Measurements from ENCODE around the gene CDK15.

CDK15 gene

DNA sequence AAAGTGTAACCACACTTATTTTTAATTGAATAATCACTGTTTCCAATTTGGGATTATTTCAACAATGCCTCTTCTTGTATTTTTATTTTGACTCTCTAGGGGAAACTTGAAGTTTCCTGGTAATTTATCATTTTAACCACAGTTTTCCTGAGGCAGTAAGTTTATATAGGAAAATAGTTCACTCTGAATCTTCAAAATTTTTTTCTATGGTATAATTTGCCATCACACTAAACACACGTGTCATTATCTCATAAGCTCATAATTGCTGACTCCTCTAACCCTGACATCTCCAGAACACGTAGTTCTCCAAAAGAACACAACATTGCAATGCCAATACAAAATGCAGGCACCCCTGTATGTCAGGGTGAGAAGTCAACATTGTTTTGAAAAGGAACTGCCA is 125.1 kb downstream of the CDK15 start:
- Histone ChIP-seq H3K9me2 (ENCODE audit: low read depth, low read length) (no peaks in the 10 kb centered on the region), H4K20me1 (ENCODE audit: insufficient read depth, low read length) (no peaks in the 10 kb centered on the region), H3K4me2 (ENCODE audit: low read length) (no peak overlapping the region), H3F3A (ENCODE audit: insufficient read depth, low read length) (no peaks in the 10 kb centered on the region), H3K36me3 (ENCODE audit: insufficient read depth, low read length) (no peaks in the 10 kb centered on the region), H2AFZ (ENCODE audit: low read length) (no peak overlapping the region), H3K27me3 (ENCODE audit: insufficient read depth, low read length) (no peaks in the 10 kb centered on the region; the same call in 1 of the 2 replicates), H3K79me2 (ENCODE audit: insufficient read depth, low read length) (no peaks in the 10 kb centered on the region), H3K27ac (ENCODE audit: low read depth, low read length, poor library complexity, severe bottlenecking) (no peak overlapping the region), H3K9ac (ENCODE audit: low read length) (no peak overlapping the region), H3K4me3 (ENCODE audit: low read depth, low read length, poor library complexity, severe bottlenecking) (no peak overlapping the region), H3K9me3 (ENCODE audit: low read length) (no peaks in the 10 kb centered on the region), H3K4me1 (ENCODE audit: insufficient read depth, low read length, severe bottlenecking) (no peaks in the 10 kb centered on the region)
- TF ChIP-seq, protein P1, sequence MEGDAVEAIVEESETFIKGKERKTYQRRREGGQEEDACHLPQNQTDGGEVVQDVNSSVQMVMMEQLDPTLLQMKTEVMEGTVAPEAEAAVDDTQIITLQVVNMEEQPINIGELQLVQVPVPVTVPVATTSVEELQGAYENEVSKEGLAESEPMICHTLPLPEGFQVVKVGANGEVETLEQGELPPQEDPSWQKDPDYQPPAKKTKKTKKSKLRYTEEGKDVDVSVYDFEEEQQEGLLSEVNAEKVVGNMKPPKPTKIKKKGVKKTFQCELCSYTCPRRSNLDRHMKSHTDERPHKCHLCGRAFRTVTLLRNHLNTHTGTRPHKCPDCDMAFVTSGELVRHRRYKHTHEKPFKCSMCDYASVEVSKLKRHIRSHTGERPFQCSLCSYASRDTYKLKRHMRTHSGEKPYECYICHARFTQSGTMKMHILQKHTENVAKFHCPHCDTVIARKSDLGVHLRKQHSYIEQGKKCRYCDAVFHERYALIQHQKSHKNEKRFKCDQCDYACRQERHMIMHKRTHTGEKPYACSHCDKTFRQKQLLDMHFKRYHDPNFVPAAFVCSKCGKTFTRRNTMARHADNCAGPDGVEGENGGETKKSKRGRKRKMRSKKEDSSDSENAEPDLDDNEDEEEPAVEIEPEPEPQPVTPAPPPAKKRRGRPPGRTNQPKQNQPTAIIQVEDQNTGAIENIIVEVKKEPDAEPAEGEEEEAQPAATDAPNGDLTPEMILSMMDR (IDR thresholded peaks at IDR 0.05; ENCODE audit: low read length), result no peak
- TF ChIP-seq EZH2 (IDR thresholded peaks at IDR 0.05; ENCODE audit: borderline replicate concordance, low read length), result no peak

DNA sequence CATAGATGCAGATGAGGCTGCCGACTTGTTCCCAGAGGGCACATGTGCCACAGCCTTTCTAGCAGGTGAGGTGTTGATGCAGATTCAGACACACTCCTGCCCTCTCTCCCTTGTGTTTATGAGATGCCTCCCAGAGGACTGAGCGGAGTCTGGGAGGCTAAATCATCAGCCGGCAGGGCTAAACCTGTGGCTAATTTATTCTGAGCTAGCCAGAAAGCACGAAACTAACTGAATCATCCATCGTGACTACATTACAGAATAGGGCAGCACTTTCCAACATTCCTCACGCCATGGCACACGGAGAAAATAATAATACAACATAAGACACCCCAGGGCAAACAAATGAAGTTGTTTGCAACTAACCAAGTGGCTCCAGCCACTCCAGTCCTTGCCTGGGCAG is 125.6 kb downstream of the CDK15 start:
- Histone ChIP-seq H2AFZ (ENCODE audit: low read length) (no peak overlapping the region), H3K79me2 (ENCODE audit: insufficient read depth, low read length) (no peaks in the 10 kb centered on the region), H3F3A (ENCODE audit: insufficient read depth, low read length) (no peaks in the 10 kb centered on the region), H3K4me1 (ENCODE audit: insufficient read depth, low read length, severe bottlenecking) (no peaks in the 10 kb centered on the region), H3K27ac (ENCODE audit: low read depth, low read length, poor library complexity, severe bottlenecking) (no peak overlapping the region), H4K20me1 (ENCODE audit: insufficient read depth, low read length) (no peaks in the 10 kb centered on the region), H3K27me3 (ENCODE audit: insufficient read depth, low read length) (no peaks in the 10 kb centered on the region; the same call in 1 of the 2 replicates), H3K9me2 (ENCODE audit: low read depth, low read length) (no peaks in the 10 kb centered on the region), H3K36me3 (ENCODE audit: insufficient read depth, low read length) (no peaks in the 10 kb centered on the region), H3K4me2 (ENCODE audit: low read length) (no peak overlapping the region), H3K9ac (ENCODE audit: low read length) (no peak overlapping the region), H3K9me3 (ENCODE audit: low read length) (no peaks in the 10 kb centered on the region), H3K4me3 (ENCODE audit: low read depth, low read length, poor library complexity, severe bottlenecking) (no peak overlapping the region)
- TF ChIP-seq, protein P1 (IDR thresholded peaks at IDR 0.05; ENCODE audit: low read length), result no peak
- no peak for TF ChIP-seq EZH2 (IDR thresholded peaks at IDR 0.05; ENCODE audit: borderline replicate concordance, low read length)

DNA sequence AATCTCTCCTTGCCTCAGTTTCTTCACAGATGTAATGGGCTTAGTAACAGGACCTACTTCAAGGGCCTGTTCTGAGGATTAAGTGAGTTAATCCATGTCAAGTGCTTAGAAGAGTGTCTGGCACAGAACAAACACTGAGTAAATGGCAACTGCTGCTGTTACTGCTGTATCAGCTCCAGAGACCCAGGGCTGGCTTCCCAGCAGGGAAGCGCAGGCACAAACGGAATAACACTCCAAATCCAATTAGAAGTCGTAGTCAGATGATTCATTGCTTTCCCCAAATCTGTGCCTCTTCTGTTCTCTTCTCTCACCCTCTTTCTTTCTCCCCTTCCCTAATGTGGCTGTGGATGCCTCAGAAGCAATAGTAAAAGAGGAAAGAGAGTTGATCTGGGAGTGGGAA is 126.2 kb downstream of the CDK15 start:
- Histone ChIP-seq H3K4me2 (ENCODE audit: low read length) (no peak overlapping the region), H4K20me1 (ENCODE audit: insufficient read depth, low read length) (no peaks in the 10 kb centered on the region), H3K36me3 (ENCODE audit: insufficient read depth, low read length) (no peaks in the 10 kb centered on the region)

More for the DNA sequence above, 126.2 kb downstream of the CDK15 start:
- Histone ChIP-seq H3K79me2 (ENCODE audit: insufficient read depth, low read length) (no peaks in the 10 kb centered on the region), H3K27ac (ENCODE audit: low read depth, low read length, poor library complexity, severe bottlenecking) (no peak overlapping the region), H3K4me3 (ENCODE audit: low read depth, low read length, poor library complexity, severe bottlenecking) (no peak overlapping the region), H3K27me3 (ENCODE audit: insufficient read depth, low read length) (no peaks in the 10 kb centered on the region; the same call in 1 of the 2 replicates), H3K9ac (ENCODE audit: low read length) (no peak overlapping the region), H3F3A (ENCODE audit: insufficient read depth, low read length) (no peaks in the 10 kb centered on the region), H3K9me3 (ENCODE audit: low read length) (no peaks in the 10 kb centered on the region), H2AFZ (ENCODE audit: low read length) (no peak overlapping the region), H3K4me1 (ENCODE audit: insufficient read depth, low read length, severe bottlenecking) (no peaks in the 10 kb centered on the region), H3K9me2 (ENCODE audit: low read depth, low read length) (no peaks in the 10 kb centered on the region)
- TF ChIP-seq, protein P1 (IDR thresholded peaks at IDR 0.05; ENCODE audit: low read length), result no peak
- no peak for TF ChIP-seq EZH2 (IDR thresholded peaks at IDR 0.05; ENCODE audit: borderline replicate concordance, low read length)

Data from OCI-LY1 (cell line).